Right ventricle myocardium inferior (tissue), 1 donor: Measurements from ENCODE around the gene MTERF1. TPM values are rescaled to one million over a fixed set of nuclear protein-coding genes. Genes with fewer than 3 reads are reported as not detected.
A peak's percentile ranks its signal among the peaks of the same experiment; 100 is the strongest.
"Not testable (repeated sequence)": the region's sequence is repeated elsewhere in the genome, so short reads cannot be mapped to it uniquely, and the experiment has no call there.

ENCODE experiments used
- ATAC-seq: fragments of 200-7000 bp; cut with Tn5 transposase; one replicate; pipeline ENCODE4 v1.9.1; 2020; ENCODE audit warnings: mild to moderate bottlenecking, moderate library complexity
- DNase-seq: peaks from one replicate; pipeline ENCODE4 v3.0.0; 2021; ENCODE audit errors: missing footprints
- intact Hi-C: fragments of 100-400 bp; cut with DNase I; formaldehyde crosslinking; loops from one replicate; pipeline ENCODE4 v1.11.0; 2022
- total RNA-seq: library from RNA; stranded (reverse); fragmentation: NEBNext Ultra II Directional; extraction: Animal tissue kit (Norgen Biotek cat#: 25700); gene quantifications from one replicate; pipeline ENCODE4 v1.2.1, GENCODE V29; 2021
- donor health status: DM: no; HTN: yes; CAD: no; lungs with severe emphysema.

The MTERF1 gene
- total RNA-seq, 1 donor from 2014 or later = 9.9 TPM

- DNase-seq, ATAC-seq: not testable (repeated sequence)
- intact Hi-C loops = loop anchor here (10.0 kb wide), 2 partner anchors 156 to 246 kb away; partner anchors contain the start of gene CYP51A1
These were observed 8.0 kb upstream of the MTERF1 start for GRCh38 chr7:91888271-91889175.

- intact Hi-C loops = loop anchor here (10.0 kb wide), 2 partner anchors 157 to 247 kb away; partner anchors contain the start of gene CYP51A1
- ATAC-seq, DNase-seq: not testable (repeated sequence)
These were observed 7.1 kb upstream of the MTERF1 start for GRCh38 chr7:91887336-91888213.

DNA sequence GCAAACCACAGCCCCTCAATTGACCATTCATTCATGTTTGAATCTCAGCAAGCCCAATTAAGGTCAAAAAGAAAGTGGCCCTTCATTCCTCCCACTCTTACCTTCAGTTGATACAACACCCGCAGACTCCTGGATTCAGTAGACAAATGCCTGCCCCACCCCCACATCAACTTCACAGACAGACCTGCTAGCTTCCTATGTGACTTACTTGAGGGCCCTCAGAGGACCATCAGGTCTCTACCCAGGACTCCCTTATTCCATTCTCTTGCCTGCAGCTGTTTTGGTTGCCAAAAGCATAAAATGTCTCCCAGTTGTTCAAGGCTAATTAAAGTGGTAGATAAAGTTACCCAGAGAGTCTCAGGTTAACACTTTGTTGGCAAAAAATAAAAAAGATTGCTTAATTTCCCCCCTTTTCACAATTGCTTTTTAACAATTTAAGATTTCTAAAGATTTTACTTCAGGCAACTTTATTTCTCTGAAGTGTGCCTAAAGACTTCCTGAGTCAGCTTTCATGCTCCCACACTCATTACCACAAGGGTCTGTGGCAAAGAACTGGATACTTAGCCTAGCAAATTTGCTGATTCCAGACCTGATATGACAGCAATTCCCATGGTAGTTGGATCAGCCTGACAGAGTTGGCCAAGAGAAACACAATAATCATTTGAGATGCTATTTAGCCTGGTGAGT, 3.3 kb upstream of the MTERF1 start:
- intact Hi-C loops = loop anchor here (10.0 kb wide), 2 partner anchors 161 to 251 kb away; partner anchors contain the start of gene CYP51A1
- ATAC-seq (no peak), DNase-seq (no peak)

GRCh38 chr7:91880016-91880412, 488 bp downstream of the MTERF1 start:
- intact Hi-C loops = loop anchor here (2.0 to 10.0 kb wide), 3 partner anchors 165 to 567 kb away; partner anchors contain the start of genes CYP51A1 and GATAD1

DNA sequence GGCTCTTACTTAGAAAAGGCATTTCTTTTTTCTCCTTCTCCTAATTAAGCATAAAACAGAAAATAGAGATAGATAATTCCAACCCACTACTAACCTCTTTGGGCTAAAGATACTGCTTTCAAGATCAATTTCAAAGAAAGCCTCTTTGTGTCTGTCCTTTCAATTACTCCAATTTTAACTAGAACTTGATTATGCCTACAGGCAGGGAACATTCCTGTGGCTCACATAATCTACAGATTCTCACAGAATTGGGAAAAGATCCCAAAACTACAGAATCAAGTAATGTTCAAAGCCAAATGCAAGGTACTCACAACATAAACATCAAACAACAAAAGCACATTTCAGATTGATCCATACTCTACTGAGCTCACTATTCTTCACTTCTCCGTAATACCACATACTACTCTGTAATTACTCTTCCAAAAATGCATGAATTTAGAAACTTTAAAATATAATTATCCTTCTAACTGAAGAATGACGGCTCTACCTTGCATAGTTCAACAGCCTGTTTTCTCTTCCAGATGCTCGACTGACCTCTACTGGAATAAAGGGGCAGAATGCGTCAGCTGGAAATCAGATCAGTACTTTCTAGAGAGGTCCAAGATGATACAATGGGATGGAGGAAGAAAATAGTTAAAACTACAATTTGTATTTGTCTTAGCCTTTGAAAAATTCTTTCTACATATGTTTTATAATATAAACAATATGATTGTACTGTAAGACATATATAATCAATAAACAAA, 3.9 kb downstream of the MTERF1 start:
- DNase-seq = no peak
- intact Hi-C loops = loop anchor here (5.0 kb wide), 1 partner anchor 44 kb away; no protein-coding TSS in a partner anchor
- no peak for ATAC-seq

More at GRCh38 chr7:91880016-91880412, 488 bp downstream of the MTERF1 start:
- DNase-seq (no peak), ATAC-seq (no peak)

- DNase-seq (no peak), ATAC-seq (no peak)
- intact Hi-C loops = loop anchor here (5.0 kb wide), 1 partner anchor 44 kb away; no protein-coding TSS in a partner anchor
These were observed 4.7 kb downstream of the MTERF1 start for GRCh38 chr7:91875851-91876250.

DNA sequence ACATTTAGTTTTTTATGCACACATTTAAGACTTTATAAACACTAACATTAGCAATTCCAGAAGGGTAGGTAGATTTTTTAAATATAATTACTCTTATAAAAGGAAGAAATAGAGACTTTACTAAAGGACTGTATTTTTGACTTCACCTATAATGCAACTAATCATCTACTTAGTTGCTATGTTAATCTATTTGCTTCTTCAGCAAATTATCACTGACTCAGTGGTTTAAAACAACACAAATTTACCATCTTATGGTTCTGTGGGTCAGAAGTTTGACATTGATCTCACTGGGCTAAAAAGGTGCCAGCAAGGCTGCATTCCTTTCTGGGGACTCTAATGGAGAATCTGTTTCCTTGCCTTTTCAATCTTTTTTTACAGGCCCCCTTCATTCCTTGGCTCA, 7.6 kb downstream of the MTERF1 start:
- ATAC-seq = no peak
- intact Hi-C loops = no loop called here
- no peak for DNase-seq

GRCh38 chr7:91872069-91872468, 8.4 kb downstream of the MTERF1 start:
- ATAC-seq (no peak), DNase-seq (no peak)
- intact Hi-C loops = no loop called here

DNA sequence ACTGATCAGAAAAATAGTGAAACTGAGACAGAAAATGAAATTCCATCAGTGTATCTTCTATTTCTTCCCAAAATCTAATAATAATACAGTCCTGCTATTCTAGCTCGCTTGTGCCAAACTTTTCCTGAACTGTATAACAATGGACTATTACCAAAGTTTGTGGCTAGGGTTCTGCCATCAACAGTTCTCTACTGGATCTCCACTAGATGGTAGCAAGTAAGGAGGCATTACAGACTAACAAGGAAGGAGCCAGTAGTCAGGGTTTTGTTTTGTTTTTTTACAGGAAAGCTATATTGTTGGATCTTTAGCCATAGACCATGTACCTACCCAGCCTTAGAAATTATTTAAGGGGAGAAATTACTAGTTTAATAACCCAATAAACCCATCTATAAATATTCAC, 10.8 kb downstream of the MTERF1 start:
- DNase-seq (no peak), ATAC-seq (no peak)
- intact Hi-C loops = no loop called here

DNA sequence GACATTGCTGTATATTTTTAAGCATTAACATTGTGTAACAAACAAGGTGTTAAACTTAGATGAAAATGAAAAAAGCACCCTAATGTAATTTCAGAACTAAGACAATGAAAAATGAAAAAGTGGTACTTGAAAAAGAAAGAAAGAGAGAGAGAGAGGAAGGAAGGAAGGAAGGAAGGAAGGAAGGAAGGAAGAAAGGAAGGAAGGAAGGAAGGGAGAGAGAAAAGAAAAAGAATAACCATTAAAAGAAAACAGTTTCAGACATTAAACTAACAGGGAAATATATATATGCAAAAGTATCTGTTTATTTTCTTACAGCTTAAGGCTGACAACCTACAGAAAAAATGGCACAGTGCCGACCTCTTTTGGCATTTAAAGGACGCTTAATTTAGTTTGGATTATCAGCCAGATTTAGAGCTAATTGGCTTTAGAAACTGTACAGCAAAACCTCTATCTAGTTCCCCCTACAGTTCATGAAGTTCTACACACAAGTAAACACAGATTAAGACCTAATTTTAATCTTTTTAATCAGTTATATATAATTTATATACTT, 13.8 kb downstream of the MTERF1 start:
- intact Hi-C loops = no loop called here
- ATAC-seq = no peak
- no peak for DNase-seq

GRCh38 chr7:91865511-91865910, 15.0 kb downstream of the MTERF1 start:
- DNase-seq (no peak), ATAC-seq (no peak)
- intact Hi-C loops = no loop called here

DNA sequence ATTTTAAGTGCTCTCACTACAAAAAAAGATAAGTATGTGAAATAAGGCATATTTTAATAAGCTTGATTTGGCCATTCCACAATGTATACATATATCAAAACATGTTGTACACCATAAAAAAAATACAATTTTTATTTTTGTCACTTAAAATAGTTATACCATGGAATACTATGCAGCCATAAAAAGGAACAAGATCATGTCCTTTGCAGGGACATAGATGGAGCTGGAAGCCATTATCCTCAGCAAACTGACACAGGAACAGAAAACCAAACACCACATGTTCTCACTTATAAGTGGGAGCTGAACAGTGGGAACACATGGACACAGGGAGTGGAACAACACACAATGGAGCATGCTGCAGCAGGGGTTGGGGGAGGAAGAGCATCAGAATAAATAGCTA, 15.9 kb downstream of the MTERF1 start:
- DNase-seq, ATAC-seq, intact Hi-C loops: not testable (repeated sequence)

DNA sequence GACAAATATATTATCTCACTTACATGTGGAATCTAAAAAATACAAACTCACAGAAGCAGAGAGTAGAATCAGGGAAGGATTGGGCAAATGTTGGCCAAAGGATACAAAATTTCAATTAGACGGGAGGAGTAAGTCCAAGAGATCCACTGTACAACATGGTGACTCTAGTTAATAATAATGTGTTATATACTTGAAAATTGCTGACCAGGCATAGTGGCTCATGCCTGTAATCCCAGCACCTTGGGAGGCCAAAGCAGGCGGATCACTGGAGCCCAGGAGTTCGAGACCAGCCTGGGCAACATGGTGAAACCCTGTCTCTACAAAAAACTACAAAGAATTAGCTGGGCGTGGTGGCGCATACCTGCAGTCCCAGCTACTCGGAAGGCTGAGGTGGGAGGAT, 16.4 kb downstream of the MTERF1 start:
- intact Hi-C loops = no loop called here
- no peak for ATAC-seq
- no peak for DNase-seq

- DNase-seq (no peak), ATAC-seq (peak; percentile 8)
- intact Hi-C loops = no loop called here
These were observed 28.2 kb downstream of the MTERF1 start for GRCh38 chr7:91852263-91852741.

DNA sequence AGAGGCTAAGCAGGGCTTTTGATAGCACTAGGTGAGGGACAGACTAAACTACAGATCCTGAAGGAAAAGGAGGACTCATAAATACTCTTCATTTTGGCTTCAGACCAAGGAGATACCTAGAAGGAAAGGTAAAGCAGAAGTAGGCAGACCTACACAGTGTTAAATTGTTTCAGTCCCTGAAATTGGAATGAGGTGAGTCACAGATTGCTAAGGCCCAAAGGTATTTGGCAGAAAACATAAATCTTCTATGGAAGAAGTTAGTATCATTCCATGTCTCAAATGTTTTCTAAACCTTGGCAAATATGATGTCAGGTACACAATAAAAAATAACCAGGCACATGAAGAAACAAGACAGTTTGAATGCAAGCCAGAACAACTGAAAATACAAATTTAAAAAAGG, 30.0 kb downstream of the MTERF1 start:
- DNase-seq (no peak), ATAC-seq (no peak)
- intact Hi-C loops = no loop called here

- DNase-seq (no peak), ATAC-seq (no peak)
- intact Hi-C loops = no loop called here
These were observed 32.5 kb downstream of the MTERF1 start for GRCh38 chr7:91847876-91848588.

DNA sequence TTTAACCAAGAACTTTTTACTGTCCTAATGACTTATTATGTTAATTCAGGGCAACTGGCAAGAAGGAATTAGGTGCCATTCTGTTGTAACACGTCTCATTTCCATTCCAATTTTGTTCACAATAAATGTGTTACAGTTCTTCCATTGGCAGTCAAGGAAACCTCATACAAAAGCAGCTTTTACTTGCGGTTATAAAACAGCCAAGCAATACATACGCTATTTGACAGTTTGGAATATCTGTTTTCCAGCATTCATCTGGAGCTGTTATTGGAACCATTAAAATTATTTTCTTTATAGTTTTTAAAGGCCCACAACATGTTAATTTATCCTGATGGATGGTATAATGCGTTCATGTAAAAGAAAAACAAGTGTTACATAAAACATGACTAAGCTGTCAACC, 33.3 kb downstream of the MTERF1 start:
- intact Hi-C loops = no loop called here
- DNase-seq (no peak), ATAC-seq (no peak)
